B cell (primary cell): Measurements from ENCODE around the gene SPATA21. TPM values are rescaled to one million over a fixed set of nuclear protein-coding genes. Genes with fewer than 3 reads are reported as not detected.
"Not testable (repeated sequence)": the region's sequence is repeated elsewhere in the genome, so short reads cannot be mapped to it uniquely, and the experiment has no call there.

Source experiments
- ATAC-seq: fragments of 200-7000 bp; cut with Tn5 transposase; one replicate; pipeline ENCODE4 v1.10.0; 2021; ENCODE audit warnings: low read depth, mild to moderate bottlenecking, moderate number of reproducible peaks, moderate library complexity
- CTCF ChIA-PET: fragments of 350-600 bp; sonication (Branson Sonifier 250); formaldehyde crosslinking; loops from one replicate; lab custom pipeline; 2021; ENCODE audit warnings: antibody characterized with exemption, inconsistent platforms; lab: Charles Lee
- POLR2A ChIA-PET: fragments of 350-600 bp; sonication (Branson Sonifier 250); formaldehyde crosslinking; loops from one replicate; lab custom pipeline; 2021; ENCODE audit warnings: antibody characterized with exemption; lab: Charles Lee
- DNase-seq: peaks from one replicate; pipeline ENCODE4 v3.0.0; 2013
- H2AFZ ChIP-seq: 2 replicates; pipeline ENCODE4 v1.6.1; 2012; ENCODE audit warnings: mild to moderate bottlenecking, low read depth, low read length; ENCODE audit not compliant: insufficient read depth, poor library complexity, severe bottlenecking
- H3K27ac ChIP-seq, 2 donors: 1 replicate in 1 of 2; 2 replicates in 1 of 2; pipeline ENCODE4 v1.5.1; 2012 to 2013; ENCODE audit warnings: low read length in 2 of 2, mild to moderate bottlenecking in 2 of 2, moderate library complexity in 1 of 2
- H3K27me3 ChIP-seq, 4 experiments: fragments of 200-600 bp in 1 of 4; sonication (generic) in 1 of 4; replicated peaks in 1 of 4; 1 replicate in 2 of 4; 2 replicates in 2 of 4; pipeline versions ENCODE4 v1.6.1 to v1.7.0; 2013 to 2016; ENCODE audit warnings: low read length in 3 of 4, mild to moderate bottlenecking in 2 of 4, mixed read lengths in 1 of 4, moderate library complexity in 1 of 4; ENCODE audit not compliant: insufficient read depth in 4 of 4, control insufficient read depth in 3 of 4; ENCODE audit errors: control extremely low read depth in 1 of 4
- H3K36me3 ChIP-seq, 2 experiments: replicated peaks in 1 of 2; 1 replicate in 1 of 2; 2 replicates in 1 of 2; pipeline versions ENCODE4 v1.6.1 to v1.7.1; 2013; ENCODE audit warnings: low read length in 1 of 2; ENCODE audit not compliant: insufficient read depth in 2 of 2, control insufficient read depth in 1 of 2; ENCODE audit errors: control extremely low read depth in 1 of 2, extremely low read depth in 1 of 2
- H3K4me1 ChIP-seq, 2 donors: fragments of 200-600 bp in 1 of 2; sonication (generic) in 1 of 2; 1 replicate in 1 of 2; 2 replicates in 1 of 2; pipeline versions ENCODE4 v1.5.1 to v1.6.1; 2013 to 2017; ENCODE audit warnings: low read length in 2 of 2; ENCODE audit not compliant: control insufficient read depth in 2 of 2, insufficient read depth in 2 of 2
- H3K4me2 ChIP-seq: replicated peaks from 2 replicates; pipeline ENCODE3; 2012; ENCODE audit warnings: mild to moderate bottlenecking, low read depth, low read length; ENCODE audit not compliant: poor library complexity, severe bottlenecking
- H3K4me3 ChIP-seq, 5 experiments: fragments of 200-600 bp in 1 of 5; sonication (generic) in 1 of 5; 1 replicate in 3 of 5; 2 replicates in 2 of 5; pipeline versions ENCODE4 v1.5.1 to v1.7.0; 2011 to 2016; ENCODE audit warnings: low read length in 4 of 5, mild to moderate bottlenecking in 4 of 5, low read depth in 2 of 5, control low read depth in 1 of 5, moderate library complexity in 1 of 5; ENCODE audit not compliant: insufficient read depth in 1 of 5; ENCODE audit errors: control extremely low read depth in 1 of 5, extremely low read depth in 1 of 5
- H3K79me2 ChIP-seq: fragments of 200-600 bp; sonication (generic); one replicate; pipeline ENCODE4 v1.6.0; 2016; ENCODE audit warnings: low read length; ENCODE audit not compliant: control insufficient read depth, insufficient read depth
- H3K9ac ChIP-seq: fragments of 200-600 bp; sonication (generic); 2 replicates; pipeline ENCODE4 v1.6.1; 2017; ENCODE audit warnings: mild to moderate bottlenecking, low read length, moderate library complexity
- H3K9me3 ChIP-seq, 3 donors: one replicate each; pipeline versions ENCODE4 v1.6.1 to v1.7.1; 2013; ENCODE audit warnings: low read length in 2 of 3; ENCODE audit not compliant: control insufficient read depth in 2 of 3, insufficient read depth in 1 of 3; ENCODE audit errors: control extremely low read depth in 1 of 3
- H4K20me1 ChIP-seq: 2 replicates; pipeline ENCODE4 v1.6.0; 2012; ENCODE audit warnings: mild to moderate bottlenecking, low read length; ENCODE audit not compliant: insufficient read depth, control insufficient read depth, poor library complexity, severe bottlenecking
- H3K27ac Mint-ChIP-seq: one replicate; pipeline ENCODE4 v1.8.0; 2021; ENCODE audit warnings: mixed read lengths
- H3K27me3 Mint-ChIP-seq: one replicate; pipeline ENCODE4 v1.8.0; 2021; ENCODE audit warnings: mixed read lengths
- H3K4me1 Mint-ChIP-seq: one replicate; pipeline ENCODE4 v1.8.0; 2021; ENCODE audit warnings: mixed read lengths
- H3K4me3 Mint-ChIP-seq: one replicate; pipeline ENCODE4 v1.8.0; 2021; ENCODE audit warnings: mixed read lengths
- H3K9me3 Mint-ChIP-seq: one replicate; pipeline ENCODE4 v1.8.0; 2022; ENCODE audit warnings: mixed read lengths; ENCODE audit not compliant: insufficient read depth
- EZH2 ChIP-seq: IDR thresholded peaks from 2 replicates; pipeline ENCODE4 v1.6.1; 2012; ENCODE audit warnings: borderline replicate concordance, low read depth, mild to moderate bottlenecking, moderate library complexity, low read length; ENCODE audit not compliant: insufficient read depth, poor library complexity, severe bottlenecking
- WGBS: methylation state at CpG from one replicate; pipeline ENCODE4 v1.1.5; 2013; ENCODE audit warnings: missing lambda C conversion rate; ENCODE audit not compliant: insufficient coverage; 5-methylcytosine and 5-hydroxymethylcytosine counted together
- intact Hi-C: fragments of 100-400 bp; cut with micrococcal nuclease; formaldehyde crosslinking; loops from one replicate; pipeline ENCODE4 v1.10.0; 2022
- polyA minus RNA-seq: library from RNA; depleted of rRNA, polyadenylated mRNA; stranded (reverse); fragments of >200 nt; gene quantifications from 2 replicates; pipeline ENCODE4 v1.2.3, GENCODE V29; 2012
- polyA plus RNA-seq: library from polyadenylated mRNA; depleted of rRNA; stranded (reverse); fragments of >200 nt; gene quantifications from 2 replicates; pipeline ENCODE4 v1.2.3, GENCODE V29; 2012
- total RNA-seq, 2 donors: library from RNA; stranded (reverse); fragments of 120-200 nt in 1 of 2; gene quantifications; 1 replicate in 1 of 2; 2 replicates in 1 of 2; pipeline versions ENCODE4 v1.2.3 to v1.2.4, GENCODE V29; 2013 to 2022
- TF ChIP-seq, protein P1 (sequence below): fragments of 200-600 bp; IDR thresholded peaks from one replicate; pipeline ENCODE4 v1.8.0; 2022; ENCODE audit warnings: antibody characterized with exemption, mild to moderate bottlenecking

SPATA21 gene, protein sequence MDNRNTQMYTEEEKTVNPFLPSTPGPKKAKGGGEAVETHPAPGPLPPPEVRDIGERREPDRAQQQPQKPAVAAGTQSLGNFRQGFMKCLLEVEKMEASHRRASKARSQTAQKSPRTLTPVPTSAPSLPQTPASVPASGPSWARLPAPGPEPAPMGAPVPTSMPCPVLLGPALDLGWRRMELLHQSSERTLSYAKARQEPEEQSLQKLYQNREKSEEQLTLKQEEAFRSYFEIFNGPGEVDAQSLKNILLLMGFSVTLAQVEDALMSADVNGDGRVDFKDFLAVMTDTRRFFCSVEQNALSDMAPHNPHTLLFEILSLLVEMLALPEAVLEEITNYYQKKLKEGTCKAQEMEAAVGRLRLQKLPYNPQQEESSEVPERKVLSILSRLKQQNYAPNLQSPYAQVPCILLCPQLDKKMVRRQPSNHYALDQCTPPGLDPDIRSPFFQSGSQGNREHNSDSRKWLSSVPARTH
- total RNA-seq (not detected in 2 replicates), polyA plus RNA-seq (0.01 TPM in 1 of 2 replicates, not detected in the other), polyA minus RNA-seq (not detected in 2 replicates)
- total RNA-seq (2013) = 0.05 TPM

DNA sequence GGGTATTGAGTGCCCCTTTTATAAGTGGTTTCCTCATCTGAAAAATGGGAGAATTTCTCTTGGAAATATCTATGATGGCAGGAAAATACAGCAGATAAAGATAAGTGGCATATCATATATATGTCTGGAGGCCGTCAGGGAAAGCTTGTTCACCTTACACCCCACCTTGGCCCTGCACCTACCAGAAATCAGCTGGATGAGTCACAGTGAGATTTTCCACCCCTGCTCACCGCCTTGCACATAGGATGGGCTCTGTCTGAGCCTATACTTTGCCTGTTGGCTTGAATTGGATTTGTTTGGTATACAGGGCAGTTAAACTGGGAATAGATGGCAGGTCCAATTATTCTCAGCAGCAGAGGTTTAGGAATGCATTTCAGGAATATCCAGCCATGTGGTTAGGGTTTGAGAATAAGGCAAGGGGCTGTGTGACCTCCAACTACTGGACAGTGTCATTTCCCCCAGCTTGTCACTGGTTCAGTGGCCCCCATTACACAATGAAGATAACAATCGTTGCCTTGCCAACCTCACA is at the start of gene SPATA21:
SPATA21 (minus strand) TSS at position 479 of the 529 bp plus-strand sequence. CDS start 6,053 bp downstream, outside the sequence.
- H3K27ac Mint-ChIP-seq = no peak within 1 kb of the TSS
- H3K9ac ChIP-seq = no peak within 1 kb of the TSS
- peaks cover 0 to under 1% of the 10 kb centered on the region in 2 experiments for H3K36me3 ChIP-seq
- H3K4me2 ChIP-seq = no peak within 1 kb of the TSS
- no peak for ATAC-seq
- no peaks in the 10 kb centered on the region for H3K9me3 Mint-ChIP-seq
- POLR2A ChIA-PET = no interaction called here
- WGBS = 84% methylated on average over 2 of the region's 3 CpGs
- H4K20me1 ChIP-seq = peaks cover 9% of the 10 kb centered on the region
- H3K4me1 Mint-ChIP-seq = peaks cover 32% of the 10 kb centered on the region
- no peak within 1 kb of the TSS for H2AFZ ChIP-seq
- no peaks in the 10 kb centered on the region for H3K27me3 Mint-ChIP-seq
- TF ChIP-seq, protein P1, sequence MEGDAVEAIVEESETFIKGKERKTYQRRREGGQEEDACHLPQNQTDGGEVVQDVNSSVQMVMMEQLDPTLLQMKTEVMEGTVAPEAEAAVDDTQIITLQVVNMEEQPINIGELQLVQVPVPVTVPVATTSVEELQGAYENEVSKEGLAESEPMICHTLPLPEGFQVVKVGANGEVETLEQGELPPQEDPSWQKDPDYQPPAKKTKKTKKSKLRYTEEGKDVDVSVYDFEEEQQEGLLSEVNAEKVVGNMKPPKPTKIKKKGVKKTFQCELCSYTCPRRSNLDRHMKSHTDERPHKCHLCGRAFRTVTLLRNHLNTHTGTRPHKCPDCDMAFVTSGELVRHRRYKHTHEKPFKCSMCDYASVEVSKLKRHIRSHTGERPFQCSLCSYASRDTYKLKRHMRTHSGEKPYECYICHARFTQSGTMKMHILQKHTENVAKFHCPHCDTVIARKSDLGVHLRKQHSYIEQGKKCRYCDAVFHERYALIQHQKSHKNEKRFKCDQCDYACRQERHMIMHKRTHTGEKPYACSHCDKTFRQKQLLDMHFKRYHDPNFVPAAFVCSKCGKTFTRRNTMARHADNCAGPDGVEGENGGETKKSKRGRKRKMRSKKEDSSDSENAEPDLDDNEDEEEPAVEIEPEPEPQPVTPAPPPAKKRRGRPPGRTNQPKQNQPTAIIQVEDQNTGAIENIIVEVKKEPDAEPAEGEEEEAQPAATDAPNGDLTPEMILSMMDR = no peak
- TF ChIP-seq EZH2 = no peak
- DNase-seq = no peak
- H3K4me3 Mint-ChIP-seq = no peak within 1 kb of the TSS
- intact Hi-C loops = no loop called here
- peaks cover 0 to 3% (median 0%) of the 10 kb centered on the region in 3 donors for H3K9me3 ChIP-seq
- no peaks in the 10 kb centered on the region for H3K27me3 ChIP-seq
- CTCF ChIA-PET = interaction anchor here (0.7 kb wide), 1 partner anchor 27 kb away, joined by 3 read pairs; no protein-coding TSS in a partner anchor
- peaks cover 16% of the 10 kb centered on the region for H3K79me2 ChIP-seq
- no peak within 1 kb of the TSS for H3K27ac ChIP-seq
- no peak within 1 kb of the TSS for H3K4me3 ChIP-seq
- H3K4me1 ChIP-seq = peaks cover 14 to 27% of the 10 kb centered on the region in 2 donors

DNA sequence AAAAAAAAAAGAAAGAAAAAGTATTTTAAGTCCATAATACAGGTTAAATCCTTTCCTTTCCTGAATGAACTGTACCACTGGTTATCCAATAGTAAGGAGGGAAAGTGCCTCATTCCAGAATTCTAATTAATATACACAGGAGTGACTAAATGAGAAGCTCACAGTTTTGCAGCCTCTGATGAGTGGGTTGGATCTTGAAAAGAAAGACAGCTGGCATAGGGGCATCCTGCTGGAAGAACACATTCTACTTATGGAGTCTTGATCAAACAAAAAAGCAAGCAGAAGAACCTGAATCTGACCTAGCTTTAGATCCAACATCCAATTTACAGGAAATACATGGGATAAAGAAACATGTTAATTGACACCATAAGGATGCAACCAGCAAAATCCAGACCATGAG is 49.8 kb upstream of the SPATA21 start:
- H3K4me2 ChIP-seq, H3K27ac Mint-ChIP-seq, H3K9me3 Mint-ChIP-seq, H3K4me3 Mint-ChIP-seq, POLR2A ChIA-PET, H3K27me3 Mint-ChIP-seq, ATAC-seq, H3K27ac ChIP-seq, H3K4me1 Mint-ChIP-seq, DNase-seq, H3K79me2 ChIP-seq, H3K4me3 ChIP-seq, H3K9ac ChIP-seq, H3K36me3 ChIP-seq, CTCF ChIA-PET, H2AFZ ChIP-seq, H3K27me3 ChIP-seq, H3K9me3 ChIP-seq, H4K20me1 ChIP-seq, H3K4me1 ChIP-seq, intact Hi-C loops: not testable (repeated sequence)

GRCh38 chr1:16486316-16486715 is 49.1 kb upstream of the SPATA21 start:
- H3K9me3 Mint-ChIP-seq, H3K4me3 Mint-ChIP-seq, H4K20me1 ChIP-seq, H3K9me3 ChIP-seq, CTCF ChIA-PET, H3K4me3 ChIP-seq, H3K9ac ChIP-seq, intact Hi-C loops, H3K27ac ChIP-seq, H3K27me3 ChIP-seq, POLR2A ChIA-PET, H3K4me2 ChIP-seq, H3K36me3 ChIP-seq, DNase-seq, H2AFZ ChIP-seq, H3K27me3 Mint-ChIP-seq, H3K4me1 Mint-ChIP-seq, H3K79me2 ChIP-seq, H3K27ac Mint-ChIP-seq, H3K4me1 ChIP-seq, ATAC-seq: not testable (repeated sequence)
- 96% methylated on average over 7 of the region's 8 CpGs for WGBS
